ENCODE measurements around the gene SFT2D3.
A peak's percentile ranks its signal among the peaks of the same experiment; 100 is the strongest.

SFT2D3 gene

DNA sequence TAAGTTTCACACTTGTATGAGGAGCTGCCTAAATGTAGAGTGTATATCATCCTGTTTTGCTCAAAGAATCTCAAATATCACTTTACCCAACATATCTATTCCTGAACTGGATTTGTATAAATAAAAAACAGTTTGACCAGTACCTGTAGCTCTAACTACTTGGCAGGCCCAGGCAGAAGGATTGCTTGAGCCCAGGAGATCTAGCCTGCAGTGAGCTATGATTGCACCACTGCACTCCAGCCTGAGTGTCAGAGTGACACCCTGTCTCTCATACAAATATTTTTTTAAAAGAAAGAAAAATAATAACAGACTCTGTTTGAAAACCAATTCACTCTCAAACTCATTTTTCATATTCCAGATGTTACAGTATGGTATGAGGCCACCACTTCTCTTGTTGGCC is 18.2 kb upstream of the SFT2D3 start:
- no peak for DNase-seq

DNA sequence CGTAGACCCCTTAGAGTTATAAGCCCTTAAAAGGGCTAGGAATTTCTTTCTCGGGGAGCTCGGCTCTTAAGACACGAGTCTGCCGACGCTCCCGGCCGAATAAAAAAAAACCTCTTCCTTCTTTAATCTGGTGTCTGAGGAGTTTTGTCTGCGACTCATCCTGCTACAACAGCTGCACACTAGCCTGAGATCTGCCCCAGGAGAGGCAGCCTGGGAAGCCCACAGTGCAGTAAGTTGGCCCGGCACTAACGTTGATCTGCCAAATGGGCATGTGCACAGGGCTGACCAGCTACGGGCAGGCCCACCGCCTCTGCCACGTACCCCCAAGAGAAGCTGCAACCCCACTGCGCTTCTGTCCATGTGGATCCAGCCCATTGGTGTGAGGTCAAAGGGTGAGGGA is 17.5 kb upstream of the SFT2D3 start:
- no peak for DNase-seq

DNA sequence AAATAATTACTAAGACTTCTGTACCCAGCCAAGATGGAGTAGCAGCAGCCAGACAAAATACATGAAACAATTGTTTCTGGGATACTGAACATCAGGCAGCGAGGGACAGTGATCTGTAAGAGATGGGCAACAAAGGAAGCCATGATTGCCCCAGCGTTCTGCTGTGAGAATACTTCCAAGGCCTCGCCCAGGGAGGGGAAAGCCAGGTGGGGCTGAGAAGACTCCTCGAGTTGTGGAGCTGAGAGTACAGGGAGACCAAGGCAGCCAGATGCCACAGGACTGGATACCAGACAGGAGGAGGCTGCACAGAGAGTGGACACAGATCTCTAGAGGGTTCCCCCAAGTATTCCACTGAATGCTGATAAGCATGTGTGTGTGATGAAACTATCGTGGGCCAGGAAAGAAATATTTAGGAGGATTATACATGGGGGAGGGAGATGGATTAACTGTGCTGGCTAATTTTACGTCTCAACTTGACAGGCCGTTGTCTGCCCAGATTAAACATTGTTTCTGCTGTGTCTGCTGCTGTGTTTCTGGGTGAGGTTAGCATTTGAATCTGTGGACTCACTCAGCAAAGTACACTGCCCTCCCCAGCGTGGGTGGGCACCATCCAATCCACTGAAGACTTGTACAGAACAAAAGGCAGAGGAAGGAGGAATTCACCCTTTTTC is 15.8 kb upstream of the SFT2D3 start:
- DNase-seq: no peak

DNA sequence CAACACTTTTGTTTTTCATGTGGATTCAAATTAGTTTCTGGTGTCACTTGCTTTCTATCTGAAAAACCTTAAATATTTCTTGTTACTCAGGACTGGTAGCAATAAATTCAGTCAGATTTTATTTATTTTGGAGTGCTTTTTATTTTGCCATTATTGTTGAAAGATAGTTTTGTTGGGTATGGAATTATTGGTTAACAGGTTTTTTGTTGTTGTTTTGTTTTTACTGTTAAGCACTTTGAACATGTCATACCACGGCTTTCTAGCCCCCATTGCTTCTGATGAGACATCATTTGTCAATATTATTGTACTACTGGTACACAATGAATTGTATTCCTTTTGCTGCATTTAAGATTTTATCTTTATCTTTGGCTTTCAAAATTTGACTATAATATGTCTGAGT is 12.9 kb upstream of the SFT2D3 start:
- DNase-seq: no peak

- DNase-seq: no peak
These were observed 10.6 kb upstream of the SFT2D3 start for GRCh38 chr2:127690696-127691095.

DNA sequence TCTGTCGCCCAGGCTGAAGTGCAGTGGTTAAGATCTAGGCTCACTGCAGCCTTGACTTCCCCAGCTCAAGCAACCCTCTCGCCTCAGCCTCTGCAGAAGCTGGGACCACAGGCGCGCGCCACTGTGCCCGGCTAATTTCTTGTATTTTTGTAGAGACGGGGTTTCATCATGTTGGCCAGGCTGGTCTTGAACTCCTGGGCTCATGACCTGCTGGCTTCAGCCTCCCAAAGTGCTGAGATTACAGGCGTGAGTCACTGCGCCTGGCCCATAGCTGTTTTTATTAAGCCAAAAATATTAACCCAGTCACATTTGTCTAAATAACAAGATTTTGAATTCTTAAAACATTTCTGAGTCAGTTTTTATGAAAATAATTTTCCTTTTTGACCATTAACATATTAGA is 6.3 kb upstream of the SFT2D3 start:
- no peak for DNase-seq

DNA sequence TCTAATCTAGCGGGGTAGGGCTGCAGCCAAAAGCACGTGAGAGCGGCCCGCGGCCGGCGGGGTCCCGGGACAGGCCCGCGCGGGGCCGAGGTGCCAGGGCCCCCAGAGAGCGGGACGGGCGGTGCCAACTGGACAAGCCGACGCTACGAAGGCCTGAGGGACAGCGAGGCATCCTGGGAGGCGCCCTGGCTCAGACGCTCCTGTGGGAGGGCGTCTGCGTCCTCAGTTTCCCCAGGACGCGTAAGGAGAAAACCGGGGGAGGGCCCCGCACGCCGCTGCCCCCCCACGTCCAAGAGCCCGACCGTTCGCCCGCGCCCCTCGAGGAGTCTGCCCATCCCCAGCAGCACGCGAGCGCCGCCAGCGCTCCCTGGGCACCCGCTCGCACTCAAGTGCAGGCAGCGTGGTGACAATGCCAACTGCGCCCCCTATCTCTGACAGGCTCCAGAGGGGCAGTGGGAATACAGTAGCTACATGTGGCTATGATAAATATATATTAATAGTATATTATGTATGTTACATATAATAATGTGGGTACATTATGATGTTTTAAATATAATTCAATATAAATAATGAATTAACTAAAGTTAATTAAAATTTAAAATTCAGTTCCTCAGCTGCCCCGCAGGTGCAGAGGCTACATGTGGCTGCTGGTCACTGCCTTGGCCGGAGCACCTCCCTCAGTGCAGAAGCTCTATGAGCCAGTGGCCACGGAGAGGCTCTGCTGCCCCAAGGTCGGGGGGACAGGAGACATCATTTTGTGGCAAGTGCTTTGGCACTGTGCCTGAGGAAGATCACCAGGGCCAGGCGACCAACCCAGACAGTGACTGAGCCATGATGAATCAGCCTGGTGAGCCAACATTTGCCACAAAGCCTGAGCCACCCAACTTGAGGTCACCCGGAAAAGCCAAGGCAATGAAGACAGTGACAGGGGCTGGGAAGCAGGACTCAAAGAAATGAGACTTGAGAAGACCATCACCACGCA is 5.5 kb upstream of the SFT2D3 start:
- DNase-seq: peak; percentile 41

DNA sequence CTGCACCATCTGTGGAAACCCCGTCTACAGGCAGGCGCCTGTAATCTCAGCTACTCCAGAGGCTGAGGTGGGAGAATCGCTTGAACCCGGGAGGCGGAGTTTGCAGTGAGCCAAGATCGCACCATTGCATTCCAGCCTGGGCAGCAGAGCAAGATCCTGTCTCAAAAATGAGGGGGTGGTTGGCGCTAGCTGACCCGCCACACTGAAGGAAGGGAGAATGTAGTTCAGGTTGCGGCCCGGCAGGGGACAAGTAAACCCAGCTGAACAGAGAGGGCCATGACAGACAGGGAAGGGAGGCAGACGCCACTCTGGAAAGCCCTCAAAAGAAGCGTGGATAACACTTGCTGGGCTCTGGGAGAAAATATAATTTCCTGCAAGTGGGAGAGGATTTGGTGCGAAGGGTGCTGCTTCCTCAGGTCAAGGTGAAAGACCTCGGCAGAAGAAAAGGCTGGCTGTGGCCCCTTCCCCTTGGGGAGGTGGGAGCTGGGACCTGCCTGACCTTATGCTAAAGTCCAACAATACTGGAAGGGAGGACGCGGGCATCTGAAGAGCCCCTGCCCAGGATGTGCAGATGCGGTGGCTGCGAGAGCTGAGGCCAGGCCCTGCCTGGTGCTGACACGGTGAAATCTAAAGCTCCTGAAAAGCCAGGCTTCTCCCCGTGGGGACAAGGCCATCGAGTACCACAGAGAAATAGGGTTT is 3.7 kb upstream of the SFT2D3 start:
- no peak for DNase-seq

DNA sequence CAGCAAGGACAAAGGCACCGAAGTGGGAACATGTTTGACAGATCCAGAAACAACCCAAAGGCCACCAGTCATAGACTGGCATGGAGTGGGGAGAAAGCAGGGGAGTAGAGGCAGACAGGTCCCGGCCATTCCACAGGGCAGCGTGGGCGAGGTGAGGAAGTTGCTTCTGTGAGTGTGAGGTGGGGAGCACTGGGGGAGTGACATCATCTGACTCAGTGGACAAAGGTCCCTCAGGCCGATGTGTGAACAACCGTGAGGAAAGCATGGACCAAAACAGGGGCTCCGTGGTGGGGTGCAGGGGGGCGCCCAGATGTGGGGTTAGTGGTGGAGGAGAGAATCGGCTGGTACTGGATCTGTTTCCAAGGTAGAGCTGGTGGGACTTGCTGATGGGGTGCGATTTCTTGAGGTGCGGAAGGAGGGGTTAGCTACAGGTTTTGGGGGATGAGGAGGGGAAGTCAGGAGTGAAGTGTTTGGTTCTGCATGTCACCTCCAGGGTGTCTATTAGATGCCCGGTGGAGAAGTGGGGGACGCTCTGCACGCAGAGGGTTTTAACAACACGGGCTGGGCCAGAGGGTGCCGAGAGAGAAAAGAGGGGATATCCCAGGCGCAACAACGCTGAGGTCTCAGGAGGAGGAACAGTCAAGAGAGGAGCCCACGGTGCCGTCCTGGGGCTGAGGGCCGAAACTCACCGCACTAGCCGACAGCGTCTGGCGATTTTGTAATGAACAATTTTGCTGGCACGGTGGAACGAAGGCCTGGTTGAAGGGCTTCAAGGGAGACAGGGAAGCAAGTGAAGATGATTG is 2.5 kb upstream of the SFT2D3 start:
- DNase-seq: no peak

DNA sequence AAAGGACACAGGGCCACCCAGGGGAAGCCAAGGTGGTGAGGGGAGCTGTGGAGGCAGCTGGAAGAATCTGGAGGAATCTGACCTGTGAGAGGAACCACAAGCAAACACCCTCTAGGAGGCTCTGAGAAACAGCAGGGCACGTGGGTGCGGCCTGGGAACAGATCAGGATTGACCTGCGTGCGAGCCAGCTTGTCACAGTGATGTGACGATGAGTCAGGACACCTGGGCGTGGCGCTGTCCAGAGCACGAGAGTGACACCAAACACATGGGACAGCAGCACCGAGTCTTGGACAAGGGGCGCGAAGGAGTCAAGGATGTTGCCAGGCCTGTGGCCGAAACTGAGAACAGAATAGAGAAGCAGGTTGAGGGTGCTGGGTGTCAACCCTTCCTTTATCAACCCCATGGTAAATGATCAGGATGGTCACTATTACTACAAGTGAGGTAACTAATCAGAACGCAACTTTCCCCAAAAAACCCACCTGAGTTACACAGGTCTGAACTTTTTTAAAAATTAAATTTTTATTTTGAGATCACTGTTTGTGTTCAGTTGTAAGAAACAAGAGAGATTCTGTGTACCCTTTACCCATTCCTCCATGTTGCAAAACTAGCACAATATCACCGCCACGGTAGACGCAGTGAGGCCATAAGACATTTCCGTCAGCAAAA is 637 bp upstream of the SFT2D3 start:
- DNase-seq: peak; percentile 17

DNA sequence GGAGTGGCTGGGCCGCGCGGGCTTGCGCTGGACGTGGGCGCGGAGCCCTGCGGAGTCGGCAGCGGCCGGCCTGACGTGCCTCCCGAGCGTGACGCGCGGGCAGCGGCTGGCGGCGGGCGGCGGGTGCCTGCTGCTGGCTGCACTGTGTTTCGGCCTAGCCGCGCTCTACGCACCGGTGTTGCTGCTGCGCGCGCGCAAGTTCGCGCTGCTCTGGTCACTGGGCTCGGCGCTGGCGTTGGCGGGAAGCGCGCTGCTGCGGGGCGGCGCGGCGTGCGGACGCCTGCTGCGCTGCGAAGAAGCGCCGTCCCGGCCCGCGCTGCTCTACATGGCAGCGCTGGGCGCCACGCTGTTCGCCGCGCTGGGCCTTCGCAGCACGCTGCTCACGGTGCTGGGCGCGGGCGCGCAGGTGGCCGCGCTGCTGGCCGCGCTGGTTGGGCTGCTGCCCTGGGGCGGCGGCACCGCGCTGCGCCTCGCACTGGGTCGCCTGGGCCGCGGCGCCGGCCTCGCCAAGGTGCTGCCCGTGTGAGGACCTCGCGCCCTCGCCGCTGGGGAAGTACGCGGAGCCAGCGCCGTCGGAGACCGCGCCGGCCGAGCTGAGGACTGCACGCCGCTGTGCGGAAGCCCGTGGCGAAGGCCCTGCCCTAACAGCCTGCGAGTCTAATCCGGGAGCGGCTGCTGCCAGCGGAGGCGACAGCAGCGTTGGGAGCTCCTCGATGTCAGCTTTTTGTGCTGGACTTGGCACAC is 526 bp downstream of the SFT2D3 start:
- peak; percentile 79 for DNase-seq

DNA sequence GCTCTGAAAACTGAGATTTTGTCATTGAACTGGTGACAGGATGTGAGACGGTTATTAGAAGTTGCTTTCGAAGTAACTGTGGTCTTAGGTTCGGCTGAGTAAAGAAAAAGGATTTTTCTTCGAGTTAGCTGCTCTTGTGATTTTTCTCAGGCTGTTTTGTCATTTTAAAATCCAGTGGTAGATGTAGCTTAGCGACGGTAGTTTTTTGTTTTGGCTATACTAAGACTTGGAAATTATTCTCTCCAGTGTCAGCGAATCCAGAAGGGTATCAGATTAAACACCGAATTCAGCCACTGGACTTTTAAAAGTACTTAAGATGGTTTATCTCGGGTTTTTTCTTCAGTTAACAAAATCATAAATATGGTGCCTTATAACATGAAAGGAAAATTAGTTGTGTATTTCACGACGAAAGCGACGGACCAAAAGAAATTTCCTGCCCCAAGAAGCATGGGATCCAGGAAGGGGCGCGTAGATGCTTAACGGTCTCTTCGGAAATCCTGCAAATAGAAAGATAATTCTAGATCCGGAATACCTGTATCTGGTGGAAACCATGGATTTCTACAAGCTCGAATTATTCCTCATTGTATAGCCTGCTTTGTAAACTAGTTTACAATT is 1.2 kb downstream of the SFT2D3 start:
- DNase-seq: no peak

GRCh38 chr2:127703282-127703681 is 2.0 kb downstream of the SFT2D3 start:
- DNase-seq: no peak

DNA sequence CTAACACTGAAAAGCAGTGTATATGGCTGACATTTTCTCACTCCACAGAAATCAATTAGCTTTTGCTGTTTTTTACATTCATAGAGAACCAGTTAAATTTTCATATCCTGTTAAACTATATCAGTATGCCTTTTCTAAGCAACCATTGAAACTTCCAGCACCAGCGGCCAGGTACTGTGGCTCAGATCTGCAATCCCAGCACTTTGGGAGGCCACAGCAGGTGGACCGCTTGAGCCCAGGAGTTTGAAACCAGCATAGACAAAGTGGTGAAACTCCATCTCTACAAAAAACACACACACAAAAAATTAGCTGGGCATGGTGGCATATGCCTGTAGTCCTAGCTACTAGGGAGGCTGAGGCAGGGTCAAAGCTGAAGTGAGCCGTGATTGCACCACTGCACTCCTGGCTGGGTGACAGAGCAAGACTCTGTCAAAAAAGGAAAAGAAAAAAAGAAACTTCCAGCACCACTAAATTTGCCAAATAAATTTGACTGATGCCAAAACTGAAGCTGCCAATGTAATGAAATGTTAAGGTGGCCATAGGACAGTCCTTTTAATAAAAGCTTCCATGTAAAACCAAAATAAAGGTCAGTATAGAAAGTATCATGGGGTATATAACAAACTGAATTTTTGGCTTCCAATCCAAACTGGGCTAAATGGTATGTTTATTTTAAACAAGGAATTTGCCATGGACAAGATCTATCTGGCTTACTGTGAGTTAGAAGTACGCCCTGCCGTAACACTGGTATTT is 3.5 kb downstream of the SFT2D3 start:
- DNase-seq: no peak

GRCh38 chr2:127705391-127706065 is 4.2 kb downstream of the SFT2D3 start:
- no peak for DNase-seq

DNA sequence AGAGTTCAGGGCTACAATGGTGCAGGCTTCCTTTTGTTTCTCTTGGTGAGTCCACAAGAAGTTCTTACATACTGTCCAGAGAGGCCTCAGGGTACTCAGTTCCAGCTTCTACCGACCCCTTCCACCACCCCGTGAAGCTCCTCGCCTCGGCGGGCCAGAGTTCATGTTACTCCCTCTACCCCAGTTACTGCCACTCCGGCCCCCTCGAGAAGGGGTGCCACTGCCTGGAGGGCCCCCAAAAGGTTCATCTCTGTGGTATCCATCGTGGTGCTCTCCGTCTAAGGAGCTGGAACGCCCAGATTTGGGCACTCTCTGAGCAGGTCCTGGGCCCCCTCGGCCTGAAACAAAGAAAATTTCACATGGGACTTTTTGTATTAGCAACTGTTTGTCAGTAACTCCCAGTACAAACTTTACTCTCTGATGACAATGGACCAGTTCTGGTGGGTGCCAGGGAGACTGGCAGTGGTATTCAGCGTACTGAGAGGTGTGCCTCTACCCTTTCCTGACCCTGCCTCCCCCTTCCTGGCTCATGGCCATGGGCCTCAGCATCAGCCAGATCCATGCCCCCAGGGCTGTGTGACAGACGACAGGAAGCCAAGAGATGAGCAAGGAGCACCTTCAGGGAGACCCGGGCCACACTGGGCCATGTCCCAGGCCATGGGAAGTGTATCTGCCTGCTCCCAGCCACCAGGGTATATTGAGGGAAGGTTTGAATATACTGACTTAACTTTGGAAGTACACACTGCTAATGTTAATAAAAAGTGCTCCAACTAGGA is 5.1 kb downstream of the SFT2D3 start:
- no peak for DNase-seq

- DNase-seq: no peak
These were observed 6.8 kb downstream of the SFT2D3 start for GRCh38 chr2:127707890-127708648.

GRCh38 chr2:127709336-127709735 is 8.0 kb downstream of the SFT2D3 start:
- DNase-seq: no peak
